IMR-90 (cell line): ENCODE measurements around the gene CPA4. TPM values are rescaled to one million over a fixed set of nuclear protein-coding genes. Genes with fewer than 3 reads are reported as not detected.

Experiments
- ATAC-seq: fragments of 200-7000 bp; cut with Tn5 transposase; 2 replicates; pipeline ENCODE4 v1.9.1; 2020; ENCODE audit warnings: low read depth, mild to moderate bottlenecking, moderate library complexity
- BruUV-seq: library from RNA; stranded (reverse); fragments of 400-500 nt; replicated peaks from 2 replicates; lab custom pipeline; 2021; lab: Mats Ljungman, UMichigan
- CTCF ChIA-PET: fragments of 300-600 bp; formaldehyde crosslinking; extraction: SDS; loops from one replicate; lab custom pipeline; 2021; ENCODE audit warnings: antibody characterized with exemption; lab: Yijun Ruan, JAX
- POLR2A ChIA-PET: fragments of 300-600 bp; sonication (Branson Sonifier 250); formaldehyde crosslinking; loops from one replicate; lab custom pipeline; 2022; ENCODE audit warnings: antibody characterized with exemption; ENCODE audit not compliant: unreplicated experiment; lab: Charles Lee
- DNase-seq: peaks from one replicate; pipeline ENCODE4 v3.0.0; 2013
- H2AFZ ChIP-seq: replicated peaks from 2 replicates; pipeline ENCODE3; 2013; ENCODE audit warnings: low read length, mild to moderate bottlenecking; ENCODE audit not compliant: poor library complexity
- H2AK5ac ChIP-seq: 2 replicates; pipeline ENCODE4 v1.6.1; 2013; ENCODE audit warnings: low read depth, low read length, inconsistent platforms
- H2AK9ac ChIP-seq: replicated peaks from 2 replicates; pipeline ENCODE3; 2013; ENCODE audit warnings: mild to moderate bottlenecking, low read depth, low read length, moderate library complexity; ENCODE audit not compliant: poor library complexity
- H2BK120ac ChIP-seq: 2 replicates; pipeline ENCODE4 v1.6.1; 2013; ENCODE audit warnings: low read depth, low read length, inconsistent platforms
- H2BK15ac ChIP-seq: 3 replicates; pipeline ENCODE4 v1.6.1; 2013; ENCODE audit warnings: low read depth, low read length, inconsistent platforms
- H2BK20ac ChIP-seq: 2 replicates; pipeline ENCODE4 v1.6.1; 2013; ENCODE audit warnings: low read depth, mild to moderate bottlenecking, inconsistent platforms, low read length, moderate library complexity
- H2BK5ac ChIP-seq: 2 replicates; pipeline ENCODE4 v1.6.1; 2013; ENCODE audit warnings: mild to moderate bottlenecking, low read depth, low read length, inconsistent platforms; ENCODE audit not compliant: poor library complexity, severe bottlenecking
- H3K14ac ChIP-seq: replicated peaks from 2 replicates; pipeline ENCODE4 v1.6.1; 2013; ENCODE audit warnings: low read depth, low read length, inconsistent platforms
- H3K18ac ChIP-seq: 2 replicates; pipeline ENCODE4 v1.6.1; 2013; ENCODE audit warnings: low read depth, low read length, control low read depth
- H3K23ac ChIP-seq: 2 replicates; pipeline ENCODE4 v1.6.1; 2013; ENCODE audit warnings: low read depth, low read length, inconsistent platforms
- H3K27ac ChIP-seq: 2 replicates; pipeline ENCODE4 v1.5.1; 2013; ENCODE audit warnings: mild to moderate bottlenecking, control low read depth, low read length; ENCODE audit not compliant: insufficient read depth
- H3K27me3 ChIP-seq: 2 replicates; pipeline ENCODE4 v1.6.1; 2013; ENCODE audit warnings: low read length; ENCODE audit not compliant: control insufficient read depth, insufficient read depth
- H3K36me3 ChIP-seq: 2 replicates; pipeline ENCODE4 v1.6.1; 2013; ENCODE audit warnings: low read length, mixed read lengths; ENCODE audit not compliant: control insufficient read depth, insufficient read depth
- H3K4ac ChIP-seq: 2 replicates; pipeline ENCODE4 v1.6.1; 2013; ENCODE audit warnings: low read depth, low read length, inconsistent platforms
- H3K4me1 ChIP-seq: 2 replicates; pipeline ENCODE4 v1.6.1; 2013; ENCODE audit warnings: low read length, mixed read lengths; ENCODE audit not compliant: control insufficient read depth, insufficient read depth
- H3K4me2 ChIP-seq: 2 replicates; pipeline ENCODE4 v1.6.1; 2013; ENCODE audit warnings: low read depth, mild to moderate bottlenecking, control low read depth, low read length, moderate library complexity
- H3K4me3 ChIP-seq: 2 replicates; pipeline ENCODE4 v1.5.1; 2013; ENCODE audit warnings: low read depth, mild to moderate bottlenecking, control low read depth, low read length, moderate library complexity; ENCODE audit not compliant: insufficient read depth
- H3K56ac ChIP-seq: 2 replicates; pipeline ENCODE4 v1.6.1; 2013; ENCODE audit warnings: low read length, inconsistent platforms; ENCODE audit not compliant: insufficient read depth; ENCODE audit errors: extremely low read depth
- H3K79me1 ChIP-seq, 2 experiments: 2 replicates each; pipeline ENCODE4 v1.6.1; 2013; ENCODE audit warnings: low read length in 2 of 2, inconsistent platforms in 1 of 2, low read depth in 1 of 2
- H3K9ac ChIP-seq: 2 replicates; pipeline ENCODE4 v1.6.1; 2013; ENCODE audit warnings: low read depth, low read length, control low read depth
- H3K9me1 ChIP-seq: 2 replicates; pipeline ENCODE4 v1.6.1; 2013; ENCODE audit warnings: low read length, inconsistent platforms; ENCODE audit not compliant: insufficient read depth
- H3K9me3 ChIP-seq: 2 replicates; pipeline ENCODE4 v1.6.1; 2013; ENCODE audit warnings: low read length; ENCODE audit not compliant: control insufficient read depth, insufficient read depth
- H4K20me1 ChIP-seq: 2 replicates; pipeline ENCODE4 v1.6.1; 2013; ENCODE audit warnings: low read length, inconsistent platforms; ENCODE audit not compliant: insufficient read depth
- H4K5ac ChIP-seq: 2 replicates; pipeline ENCODE4 v1.6.1; 2013; ENCODE audit warnings: mild to moderate bottlenecking, low read depth, low read length, control low read depth
- H4K8ac ChIP-seq, 2 experiments: 2 replicates each; pipeline ENCODE4 v1.6.1; 2013; ENCODE audit warnings: low read depth in 2 of 2, low read length in 2 of 2, control low read depth in 1 of 2, inconsistent platforms in 1 of 2
- H4K91ac ChIP-seq: 2 replicates; pipeline ENCODE4 v1.6.1; 2013; ENCODE audit warnings: low read depth, low read length, inconsistent platforms; ENCODE audit not compliant: insufficient read depth
- CEBPB ChIP-seq: IDR thresholded peaks from 2 replicates; pipeline ENCODE4 v1.6.1; 2012; ENCODE audit warnings: low read depth, low read length, improper control_type of control experiment
- CHD1 ChIP-seq: IDR thresholded peaks from 2 replicates; pipeline ENCODE4 v1.6.1; 2012; ENCODE audit warnings: low read depth, low read length, improper control_type of control experiment
- WGBS, 2 experiments: methylation state at CpG; one replicate each; pipeline versions ENCODE4 v1.1.5 to v1.1.7; 2013; ENCODE audit warnings: missing lambda C conversion rate in 2 of 2; ENCODE audit not compliant: insufficient read length in 1 of 2; ENCODE audit errors: extremely low coverage in 2 of 2; 5-methylcytosine and 5-hydroxymethylcytosine counted together
- dilution Hi-C: fragments of 300-500 bp; cut with HindIII; formaldehyde crosslinking; loops from one replicate; pipeline ENCODE4 v1.14.3; 2018; ENCODE audit warnings: low sequenced_read_pairs; ENCODE audit not compliant: unreplicated experiment
- in situ Hi-C: fragments of 300-500 bp; cut with MboI; formaldehyde crosslinking; loops from 3 replicates; pipeline ENCODE4 v1.14.3; 2019; ENCODE audit warnings: low sequenced_read_pairs, inconsistent platforms, mixed read lengths
- intact Hi-C: fragments of 100-400 bp; cut with micrococcal nuclease; formaldehyde crosslinking; loops from 2 replicates; pipeline ENCODE4 v1.10.0; 2022
- polyA plus RNA-seq, 3 experiments: library from polyadenylated mRNA; depleted of rRNA; stranded (reverse); fragments of >200 nt; gene quantifications; 2 replicates each; pipeline ENCODE4 v1.2.3, GENCODE V29; 2012; ENCODE audit warnings: low replicate concordance in 1 of 3
- total RNA-seq: library from RNA; depleted of rRNA; stranded (reverse); fragments of >200 nt; gene quantifications from 2 replicates; pipeline ENCODE4 v1.2.3, GENCODE V29; 2012
- TF ChIP-seq, protein P1 (sequence below): conservative IDR thresholded peaks from 2 replicates; pipeline ENCODE4 v1.5.1; 2012; ENCODE audit warnings: mild to moderate bottlenecking, low read depth, low read length, improper control_type of control experiment

Gene CPA4
- total and polyA plus RNA-seq, 2 of the 4 experiments (the other 2 are of a cell fraction) = 316 to 365 TPM

GRCh38 chr7:130338233-130338632 is 45.3 kb downstream of the CPA4 start:
- CTCF ChIA-PET = no interaction called here
- BruUV-seq = no TSS peak

More at GRCh38 chr7:130338233-130338632, 45.3 kb downstream of the CPA4 start:
- H3K18ac ChIP-seq = no peak overlapping the region
- no peak overlapping the region; the same call in 1 of the 2 replicates for H2AK5ac ChIP-seq
- no peak overlapping the region for H3K56ac ChIP-seq
- intact Hi-C loops = no loop called here
- no peak overlapping the region for H3K14ac ChIP-seq
- H3K4me1 ChIP-seq = no peaks in the 10 kb centered on the region
- no peak overlapping the region for H2BK20ac ChIP-seq
- dilution Hi-C loops = no loop called here
- H3K9me3 ChIP-seq = no peaks in the 10 kb centered on the region
- no peak overlapping the region for H2BK15ac ChIP-seq
- H3K4ac ChIP-seq = no peak overlapping the region
- H4K8ac ChIP-seq = no peak overlapping the region
- H4K20me1 ChIP-seq = no peaks in the 10 kb centered on the region
- H3K23ac ChIP-seq = no peak overlapping the region
- in situ Hi-C loops = no loop called here
- no peak for ATAC-seq
- POLR2A ChIA-PET = no interaction called here
- no peak overlapping the region for H3K27ac ChIP-seq
- H3K4me3 ChIP-seq = no peak overlapping the region
- H4K5ac ChIP-seq = no peak overlapping the region
- no peaks in the 10 kb centered on the region for H3K79me1 ChIP-seq
- no peak overlapping the region for H4K91ac ChIP-seq
- H3K27me3 ChIP-seq = no peaks in the 10 kb centered on the region
- H3K4me2 ChIP-seq = no peak overlapping the region
- no peak overlapping the region for H2BK120ac ChIP-seq
- H3K9me1 ChIP-seq = peaks cover 4% of the 10 kb centered on the region; the same call in 1 of the 2 replicates
- 83% methylated on average over 1 of the region's 3 CpGs; no CpG with 5 or more reads in 1 of the 2 experiments for WGBS, 2 experiments
- no peak for DNase-seq
- no peak overlapping the region for H2AK9ac ChIP-seq
- no peaks in the 10 kb centered on the region for H3K36me3 ChIP-seq
- no peak overlapping the region for H3K9ac ChIP-seq
- H2BK5ac ChIP-seq = no peak overlapping the region
- TF ChIP-seq, protein P1, sequence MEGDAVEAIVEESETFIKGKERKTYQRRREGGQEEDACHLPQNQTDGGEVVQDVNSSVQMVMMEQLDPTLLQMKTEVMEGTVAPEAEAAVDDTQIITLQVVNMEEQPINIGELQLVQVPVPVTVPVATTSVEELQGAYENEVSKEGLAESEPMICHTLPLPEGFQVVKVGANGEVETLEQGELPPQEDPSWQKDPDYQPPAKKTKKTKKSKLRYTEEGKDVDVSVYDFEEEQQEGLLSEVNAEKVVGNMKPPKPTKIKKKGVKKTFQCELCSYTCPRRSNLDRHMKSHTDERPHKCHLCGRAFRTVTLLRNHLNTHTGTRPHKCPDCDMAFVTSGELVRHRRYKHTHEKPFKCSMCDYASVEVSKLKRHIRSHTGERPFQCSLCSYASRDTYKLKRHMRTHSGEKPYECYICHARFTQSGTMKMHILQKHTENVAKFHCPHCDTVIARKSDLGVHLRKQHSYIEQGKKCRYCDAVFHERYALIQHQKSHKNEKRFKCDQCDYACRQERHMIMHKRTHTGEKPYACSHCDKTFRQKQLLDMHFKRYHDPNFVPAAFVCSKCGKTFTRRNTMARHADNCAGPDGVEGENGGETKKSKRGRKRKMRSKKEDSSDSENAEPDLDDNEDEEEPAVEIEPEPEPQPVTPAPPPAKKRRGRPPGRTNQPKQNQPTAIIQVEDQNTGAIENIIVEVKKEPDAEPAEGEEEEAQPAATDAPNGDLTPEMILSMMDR = no peak
- TF ChIP-seq CHD1 (no peak), CEBPB (no peak)
- H2AFZ ChIP-seq = no peak overlapping the region
